Measurements from ENCODE around the gene DNAI2.

The DNAI2 gene

GRCh38 chr17:74309902-74310301, 35.9 kb downstream of the DNAI2 start:
- TF ChIP-seq CTCF (conservative IDR thresholded peaks at IDR 0.05; ENCODE audit: low read length): no peak
- no peak for TF ChIP-seq EZH2phosphoT487 (IDR thresholded peaks at IDR 0.05; ENCODE audit: borderline replicate concordance)
- no peaks in the 10 kb centered on the region for H3K4me1 ChIP-seq (ENCODE audit: insufficient read depth, low read length, poor library complexity, severe bottlenecking)
- H4K20me1 ChIP-seq (ENCODE audit: insufficient read depth, low read length, poor library complexity, severe bottlenecking): no peaks in the 10 kb centered on the region
- H2AFZ ChIP-seq (ENCODE audit: low read length): no peak overlapping the region
- no peak overlapping the region for H3K9ac ChIP-seq (ENCODE audit: low read depth, low read length, poor library complexity, severe bottlenecking)
- H3K36me3 ChIP-seq (ENCODE audit: insufficient read depth, low read length): no peaks in the 10 kb centered on the region
- no peak overlapping the region for H3K4me2 ChIP-seq (ENCODE audit: low read depth, low read length, poor library complexity, severe bottlenecking)
- H3K27me3 ChIP-seq (ENCODE audit: insufficient read depth, low read length, poor library complexity, severe bottlenecking): no peaks in the 10 kb centered on the region
- H3F3A ChIP-seq (ENCODE audit: low read depth): no peaks in the 10 kb centered on the region
- no peaks in the 10 kb centered on the region for H3K9me2 ChIP-seq (replicated peaks; ENCODE audit: low read depth, low read length)
- no peak overlapping the region for H3K4me3 ChIP-seq (ENCODE audit: low read length, poor library complexity, severe bottlenecking)
- H3K9me3 ChIP-seq (ENCODE audit: insufficient read depth, low read depth, low read length): peaks cover 8% of the 10 kb centered on the region; the same call in 1 of the 2 replicates
- H3K79me2 ChIP-seq (ENCODE audit: insufficient read depth, low read length): no peaks in the 10 kb centered on the region

- H3K9me3 ChIP-seq (ENCODE audit: insufficient read depth, low read depth, low read length): peaks cover 8% of the 10 kb centered on the region; the same call in 1 of the 2 replicates
- H3K36me3 ChIP-seq (ENCODE audit: insufficient read depth, low read length): no peaks in the 10 kb centered on the region
- no peaks in the 10 kb centered on the region for H3K4me1 ChIP-seq (ENCODE audit: insufficient read depth, low read length, poor library complexity, severe bottlenecking)
- TF ChIP-seq CTCF (conservative IDR thresholded peaks at IDR 0.05; ENCODE audit: low read length) (no peak), EZH2phosphoT487 (IDR thresholded peaks at IDR 0.05; ENCODE audit: borderline replicate concordance) (no peak)
- H3K79me2 ChIP-seq (ENCODE audit: insufficient read depth, low read length): no peaks in the 10 kb centered on the region
- no peak overlapping the region for H3K9ac ChIP-seq (ENCODE audit: low read depth, low read length, poor library complexity, severe bottlenecking)
- no peaks in the 10 kb centered on the region for H3K27me3 ChIP-seq (ENCODE audit: insufficient read depth, low read length, poor library complexity, severe bottlenecking)
- no peaks in the 10 kb centered on the region for H3K9me2 ChIP-seq (replicated peaks; ENCODE audit: low read depth, low read length)
- H4K20me1 ChIP-seq (ENCODE audit: insufficient read depth, low read length, poor library complexity, severe bottlenecking): no peaks in the 10 kb centered on the region
- no peak overlapping the region for H2AFZ ChIP-seq (ENCODE audit: low read length)
- no peak overlapping the region for H3K4me2 ChIP-seq (ENCODE audit: low read depth, low read length, poor library complexity, severe bottlenecking)
- no peaks in the 10 kb centered on the region for H3F3A ChIP-seq (ENCODE audit: low read depth)
- no peak overlapping the region for H3K4me3 ChIP-seq (ENCODE audit: low read length, poor library complexity, severe bottlenecking)
Measured at GRCh38 chr17:74314877-74315276, 40.8 kb downstream of the DNAI2 start.

GRCh38 chr17:74316220-74316619, 42.2 kb downstream of the DNAI2 start:
- TF ChIP-seq EZH2phosphoT487 (IDR thresholded peaks at IDR 0.05; ENCODE audit: borderline replicate concordance): no peak
- TF ChIP-seq CTCF (conservative IDR thresholded peaks at IDR 0.05; ENCODE audit: low read length): no peak
- no peaks in the 10 kb centered on the region for H3K79me2 ChIP-seq (ENCODE audit: insufficient read depth, low read length)
- no peaks in the 10 kb centered on the region for H3K4me1 ChIP-seq (ENCODE audit: insufficient read depth, low read length, poor library complexity, severe bottlenecking)
- H3K36me3 ChIP-seq (ENCODE audit: insufficient read depth, low read length): no peaks in the 10 kb centered on the region
- no peak overlapping the region for H3K4me2 ChIP-seq (ENCODE audit: low read depth, low read length, poor library complexity, severe bottlenecking)
- H3K27me3 ChIP-seq (ENCODE audit: insufficient read depth, low read length, poor library complexity, severe bottlenecking): no peaks in the 10 kb centered on the region
- H4K20me1 ChIP-seq (ENCODE audit: insufficient read depth, low read length, poor library complexity, severe bottlenecking): no peaks in the 10 kb centered on the region
- peaks cover 8% of the 10 kb centered on the region; the same call in 1 of the 2 replicates for H3K9me3 ChIP-seq (ENCODE audit: insufficient read depth, low read depth, low read length)
- H3F3A ChIP-seq (ENCODE audit: low read depth): no peaks in the 10 kb centered on the region
- H2AFZ ChIP-seq (ENCODE audit: low read length): no peak overlapping the region
- H3K9me2 ChIP-seq (replicated peaks; ENCODE audit: low read depth, low read length): no peaks in the 10 kb centered on the region
- H3K9ac ChIP-seq (ENCODE audit: low read depth, low read length, poor library complexity, severe bottlenecking): no peak overlapping the region
- no peak overlapping the region for H3K4me3 ChIP-seq (ENCODE audit: low read length, poor library complexity, severe bottlenecking)

Measured in Loucy (cell line).